Glomerular visceral epithelial cell (primary cell): ENCODE measurements around the gene SIK3.

Experiments
- DNase-seq: peaks from one replicate; pipeline ENCODE4 v3.0.0-alpha.2; 2016; ENCODE audit errors: extremely low spot score

SIK3 gene

DNA sequence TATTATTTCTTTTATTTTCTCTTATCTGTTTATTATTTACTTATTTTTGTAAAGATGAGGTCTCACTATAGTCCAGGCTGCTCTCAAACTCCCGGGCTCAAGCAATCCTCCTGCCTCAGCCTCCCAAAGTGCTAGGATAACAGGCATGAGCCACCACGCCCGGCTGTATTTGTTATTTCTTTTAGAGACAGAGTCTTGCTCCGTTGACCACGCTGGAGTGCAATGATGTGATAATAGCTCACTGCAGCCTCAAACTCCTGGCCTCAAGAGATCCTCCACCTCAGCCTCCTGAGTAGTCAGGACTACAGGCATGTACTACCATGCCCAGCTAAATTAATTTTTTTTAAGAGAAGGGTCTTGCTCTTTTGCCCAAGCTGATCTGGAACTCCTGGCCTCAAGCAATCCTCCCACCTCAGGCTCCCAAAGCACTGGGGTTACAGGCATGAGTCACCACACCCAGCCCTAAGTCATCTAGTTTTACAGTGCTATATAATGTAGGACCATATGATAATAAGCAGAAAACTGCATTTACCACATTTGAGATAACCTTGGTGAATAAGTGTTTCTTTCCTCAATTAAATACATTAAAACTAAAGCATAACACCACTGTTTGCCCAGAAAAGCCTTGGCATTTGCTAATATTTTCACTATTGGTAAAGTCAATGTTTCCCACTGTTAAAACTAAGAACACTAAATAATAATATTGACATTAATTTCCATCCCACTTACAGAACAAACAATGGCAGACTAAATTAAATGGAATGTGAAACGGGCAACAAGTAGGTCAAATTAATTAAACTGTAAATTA, 127.5 kb downstream of the SIK3 start:
- no peak for DNase-seq

DNA sequence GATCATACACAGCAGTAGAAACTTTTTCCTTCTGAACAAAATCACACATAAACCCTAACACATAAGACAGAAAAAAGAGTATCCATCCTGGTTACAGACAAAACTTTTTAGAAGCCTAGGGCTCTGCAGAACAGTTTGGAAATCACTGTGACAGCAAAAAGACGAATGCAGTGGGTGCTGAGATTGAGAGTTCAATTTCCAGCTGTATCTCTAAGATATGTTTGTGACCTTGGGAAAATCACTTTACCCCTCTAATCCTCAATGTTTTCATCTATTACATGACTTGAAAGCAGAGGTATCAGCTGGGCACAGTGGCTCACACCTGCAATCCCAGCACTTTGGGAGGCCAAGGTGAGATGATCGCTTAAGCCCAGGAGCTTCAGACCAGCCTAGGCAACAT, 128.5 kb downstream of the SIK3 start:
- DNase-seq: no peak

DNA sequence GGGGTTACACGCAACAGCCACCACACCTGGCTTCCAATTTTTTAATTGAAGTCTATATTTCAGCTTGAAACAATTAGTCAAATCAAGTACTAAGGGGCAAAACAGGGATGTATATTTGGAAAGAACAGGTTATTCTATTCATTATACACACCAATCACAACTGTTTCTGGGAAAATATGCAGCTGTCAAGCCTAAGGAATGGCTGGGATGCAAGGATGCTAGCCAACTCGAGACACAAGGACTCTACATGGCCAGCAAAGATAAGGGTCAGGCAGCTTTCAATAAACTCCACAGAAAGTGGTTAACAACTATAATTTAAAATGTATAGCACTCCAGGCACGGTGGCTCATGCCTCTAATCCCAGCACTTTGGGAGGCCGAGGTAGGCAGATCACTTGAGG, 134.0 kb downstream of the SIK3 start:
- DNase-seq: no peak

DNA sequence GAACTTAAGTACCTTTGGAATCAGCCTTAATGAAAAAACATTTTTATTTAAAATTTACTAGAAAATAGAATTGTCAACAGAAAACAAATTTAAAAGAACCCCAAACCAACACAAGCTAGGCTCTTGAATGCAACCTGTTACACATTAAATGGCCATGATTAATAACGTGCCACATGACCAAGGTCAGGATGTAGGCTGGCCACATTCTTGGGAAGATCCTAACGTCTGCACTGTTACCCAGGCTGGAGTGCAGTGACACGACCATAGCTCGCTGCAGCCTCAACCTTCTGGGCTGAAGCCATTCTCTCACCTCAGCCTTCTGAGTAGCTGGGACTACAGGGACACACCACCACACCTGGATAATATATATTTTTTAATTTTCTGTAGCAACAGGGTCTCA, 134.4 kb downstream of the SIK3 start:
- peak; percentile 23 for DNase-seq

DNA sequence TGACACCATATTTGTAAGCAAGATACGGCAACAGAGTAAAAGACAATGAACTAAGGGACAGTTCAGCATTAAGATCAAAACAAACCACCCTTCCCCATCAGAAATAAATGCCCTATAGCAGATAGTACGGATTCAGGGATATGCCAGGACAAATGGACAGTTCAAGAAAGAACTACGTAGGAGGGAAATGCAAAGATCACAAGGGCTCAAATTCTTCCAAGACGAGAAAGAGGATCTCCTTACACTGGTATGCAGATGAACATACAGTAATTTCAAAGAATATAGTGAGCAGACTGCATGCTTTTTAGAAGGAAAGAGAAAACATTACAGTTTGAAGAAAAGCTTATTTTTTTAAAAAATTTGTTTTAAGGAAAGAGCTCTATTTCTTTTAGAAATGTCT, 136.1 kb downstream of the SIK3 start:
- no peak for DNase-seq

DNA sequence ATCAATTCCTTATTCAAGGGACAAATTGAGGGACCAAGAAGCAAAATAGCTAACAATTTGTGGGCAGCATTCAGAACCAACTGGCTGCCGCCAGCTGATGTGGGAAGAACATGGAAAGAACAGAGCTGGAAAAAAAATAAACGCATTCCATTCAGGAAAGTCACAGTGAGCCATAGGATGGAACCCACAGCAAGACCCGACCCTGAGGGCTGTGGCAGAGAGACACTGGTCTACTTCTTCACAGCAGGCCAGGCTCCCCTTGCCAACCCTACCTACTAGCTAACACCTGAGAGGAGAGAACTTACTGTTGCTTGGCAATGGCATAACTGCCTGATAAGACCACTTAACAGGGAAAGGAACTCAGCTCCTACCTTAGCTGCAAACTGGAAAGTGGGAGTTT, 137.3 kb downstream of the SIK3 start:
- peak; percentile 71 for DNase-seq

DNA sequence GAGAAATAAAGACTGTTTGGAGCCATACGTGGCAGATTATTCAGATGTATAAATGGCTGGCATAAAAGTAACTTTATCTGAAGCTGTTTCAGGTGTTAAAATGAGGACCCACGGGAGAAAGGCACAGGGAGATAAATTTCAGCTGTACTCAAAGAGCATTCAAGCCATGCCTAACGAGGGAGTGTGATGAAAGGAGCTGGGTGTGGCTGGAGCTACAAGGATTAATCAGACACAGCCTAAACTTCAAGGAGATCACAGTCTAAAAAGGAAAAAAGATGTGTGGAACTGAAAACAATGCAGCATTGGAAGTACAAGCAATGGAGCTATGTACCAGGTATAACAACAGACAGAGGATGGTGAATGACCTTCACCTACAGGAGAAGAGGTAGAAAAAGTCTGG, 140.0 kb downstream of the SIK3 start:
- DNase-seq: no peak

DNA sequence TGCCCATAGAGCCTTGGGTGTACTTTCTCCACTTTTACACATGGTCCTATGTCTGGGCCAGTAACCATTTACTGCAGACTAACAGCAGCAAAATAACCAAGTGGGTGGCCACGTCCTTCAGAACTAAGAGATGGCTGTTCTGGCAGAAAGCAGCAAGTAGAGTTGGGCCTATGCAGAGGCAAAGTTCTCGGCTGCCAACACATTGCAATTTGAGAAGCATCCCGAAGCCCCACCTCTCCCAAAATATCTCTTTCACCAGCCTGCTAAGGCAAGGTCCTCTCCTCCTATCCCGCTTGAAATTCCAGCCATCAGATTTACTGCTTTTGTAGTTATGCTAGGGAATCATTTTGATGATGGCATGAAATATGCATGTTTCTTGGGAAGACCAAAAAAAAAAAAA, 142.3 kb downstream of the SIK3 start:
- no peak for DNase-seq

DNA sequence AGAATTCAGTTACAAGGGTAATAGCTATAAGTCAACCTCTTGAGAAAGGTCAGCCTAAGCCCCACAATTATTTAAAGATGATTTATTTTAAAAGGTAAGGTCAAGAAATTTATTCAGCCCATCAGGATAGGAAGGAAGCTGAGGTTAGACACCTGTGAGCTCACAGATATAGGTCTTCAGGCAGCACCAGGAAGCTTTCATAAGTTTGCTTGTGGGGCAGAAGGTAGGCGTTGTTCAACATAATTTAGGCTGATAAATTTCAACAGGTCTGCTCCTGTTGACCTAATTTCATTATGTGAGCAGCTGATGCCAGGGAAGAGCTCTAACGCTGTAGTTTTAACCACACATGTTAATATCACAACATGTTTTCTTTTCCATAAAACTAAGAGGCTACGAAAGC, 142.7 kb downstream of the SIK3 start:
- no peak for DNase-seq

DNA sequence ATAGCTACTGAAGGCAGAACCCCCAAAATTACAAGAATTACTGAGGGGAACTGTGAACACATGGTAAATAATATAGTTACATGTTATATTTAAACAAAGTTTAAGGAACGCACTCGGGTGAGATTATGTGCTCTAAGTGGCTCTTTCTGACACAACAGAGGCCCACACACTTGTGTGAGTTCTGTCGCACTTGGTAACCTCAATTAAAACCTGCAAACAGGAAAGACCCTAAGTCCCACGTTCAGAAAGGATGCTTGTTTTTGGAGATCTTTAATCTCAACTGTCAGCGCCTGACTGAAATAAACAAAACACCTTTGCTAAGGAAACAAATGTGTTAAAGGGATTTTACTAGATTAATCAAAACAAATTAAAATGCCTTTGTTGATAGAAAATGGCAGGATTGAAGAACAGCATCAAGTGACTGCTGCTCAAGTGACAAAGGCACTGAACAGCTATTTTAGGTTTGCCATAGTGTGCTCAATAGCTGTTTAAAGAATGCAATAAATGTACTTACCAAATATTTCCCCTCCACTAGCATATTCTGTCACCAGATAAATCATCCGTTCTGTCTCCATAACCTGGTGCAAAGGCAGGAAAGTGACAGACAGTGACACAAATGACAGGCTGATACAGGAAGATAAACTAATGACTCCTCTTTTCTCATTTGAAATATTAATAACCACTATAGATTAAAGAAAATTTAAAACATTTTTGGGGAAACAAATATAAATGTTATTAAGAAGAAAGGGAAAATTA, 144.5 kb downstream of the SIK3 start:
- no peak for DNase-seq

DNA sequence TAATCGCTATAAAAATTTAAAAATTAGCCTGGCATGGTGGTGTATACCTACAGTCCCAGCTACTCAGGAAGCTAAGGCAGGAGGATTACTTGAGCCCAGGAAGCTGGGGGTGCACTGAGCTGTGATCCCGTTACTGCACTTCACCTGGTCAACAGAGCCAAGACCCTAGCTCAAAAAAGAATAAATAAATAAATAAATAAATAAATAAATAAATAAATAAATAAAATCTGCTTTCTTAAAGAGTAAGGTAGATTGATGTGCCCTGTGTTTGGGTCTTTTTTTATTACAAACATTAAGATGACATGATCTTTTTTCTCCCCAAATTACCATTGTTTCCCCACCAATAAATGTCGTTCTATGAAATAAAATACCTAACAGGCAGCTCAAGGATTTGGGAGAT, 146.5 kb downstream of the SIK3 start:
- no peak for DNase-seq

DNA sequence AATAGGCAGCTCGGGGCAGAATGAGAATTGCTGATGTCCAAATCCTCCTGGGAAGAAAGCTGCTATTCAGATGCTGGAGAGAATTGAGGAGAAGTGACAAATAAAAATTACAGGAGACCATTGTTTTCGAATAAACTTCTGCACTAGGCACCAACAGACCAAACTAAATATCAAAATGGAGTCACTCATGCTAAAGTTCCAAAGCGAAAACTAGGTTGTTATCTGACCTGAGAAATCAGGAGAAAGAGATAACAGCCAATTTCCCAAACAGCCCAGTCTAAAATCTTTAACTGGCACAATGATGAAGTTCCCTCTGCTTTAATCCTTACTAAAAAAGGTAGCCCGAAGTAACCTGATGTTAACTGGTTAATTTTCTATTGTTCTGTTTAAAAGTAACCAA, 148.0 kb downstream of the SIK3 start:
- DNase-seq: no peak

DNA sequence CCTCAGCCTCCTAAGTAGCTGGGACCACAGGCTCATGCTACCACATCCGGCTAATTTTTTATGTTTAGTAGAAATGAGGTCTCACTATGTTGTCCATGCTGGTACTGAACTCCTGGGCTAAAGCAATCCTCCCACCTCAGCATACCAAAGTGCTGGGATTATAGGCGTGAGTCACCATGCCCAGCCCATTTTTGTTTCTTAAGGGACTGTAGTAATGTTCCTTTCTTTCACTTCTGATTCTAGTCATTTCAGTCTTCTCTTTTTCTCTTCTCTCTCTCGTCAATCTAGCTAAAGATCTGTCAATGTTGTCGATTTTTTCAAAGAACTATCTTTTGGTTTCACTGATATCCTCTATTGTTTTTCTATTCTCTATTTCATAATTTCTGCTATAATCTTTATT, 149.8 kb downstream of the SIK3 start:
- peak; percentile 38 for DNase-seq

DNA sequence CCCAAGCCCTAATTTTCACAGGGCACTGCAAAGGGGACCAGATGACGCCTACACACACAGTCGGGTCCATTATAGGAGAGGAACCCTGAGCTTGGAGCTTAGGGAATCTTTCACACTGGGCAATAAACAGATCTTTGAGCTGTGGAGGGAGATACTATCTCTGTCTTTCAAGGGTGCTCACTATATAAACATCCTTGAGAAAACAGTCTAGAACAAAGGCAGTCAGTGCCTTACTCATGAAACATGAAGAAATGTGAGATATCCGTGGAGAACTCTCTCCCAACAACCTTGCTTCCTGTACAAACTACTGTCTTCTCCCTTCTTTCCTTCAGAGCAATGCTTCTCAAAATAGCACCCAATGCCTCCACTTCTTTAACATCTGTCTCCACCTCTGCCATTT, 151.8 kb downstream of the SIK3 start:
- DNase-seq: no peak

DNA sequence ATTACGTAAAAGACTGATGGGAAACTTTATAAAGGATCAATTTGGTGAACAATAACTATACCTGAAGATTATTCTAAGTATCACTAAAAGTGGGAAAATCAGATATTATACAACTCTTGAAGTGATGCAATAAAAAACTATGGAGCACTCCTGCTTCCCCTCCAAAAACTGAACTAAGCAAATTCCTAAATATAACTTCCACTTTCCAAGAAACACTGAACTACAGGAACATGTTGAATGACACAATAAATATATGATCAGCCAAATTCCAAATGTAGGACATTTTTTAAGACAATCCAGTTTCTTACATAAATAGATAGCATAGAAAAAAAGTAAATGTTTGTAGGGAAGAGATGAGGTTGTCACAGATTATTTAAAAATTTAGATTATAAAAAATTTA, 158.7 kb downstream of the SIK3 start:
- no peak for DNase-seq

DNA sequence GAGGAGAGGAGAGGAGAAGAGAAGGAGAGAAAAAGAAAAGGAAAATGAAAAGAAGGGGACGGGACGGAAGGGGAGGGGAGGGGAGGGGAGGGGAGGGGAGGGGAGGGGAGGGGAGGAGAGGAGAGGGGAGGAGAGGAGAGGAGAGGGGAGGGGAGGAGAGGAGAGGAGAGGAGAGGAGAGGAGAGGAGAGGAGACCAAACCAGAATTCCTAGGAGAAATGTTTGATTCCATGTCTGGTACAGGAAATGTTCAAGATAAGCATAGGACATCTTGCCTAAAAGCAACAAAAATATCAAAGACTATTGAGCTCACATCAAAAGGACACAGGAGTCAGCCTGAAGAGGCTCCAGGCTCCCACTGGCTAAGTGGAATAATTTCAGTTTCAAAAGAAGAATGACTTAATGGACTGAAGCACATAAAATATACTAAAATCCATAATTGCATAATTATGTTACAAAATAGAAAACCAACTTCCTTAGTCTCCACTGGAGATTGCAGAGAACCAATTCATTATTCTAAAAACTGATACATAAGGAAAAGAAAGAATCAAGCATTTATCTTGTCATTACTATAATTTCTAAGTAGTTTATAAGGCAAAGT, 159.7 kb downstream of the SIK3 start:
- DNase-seq: no peak

DNA sequence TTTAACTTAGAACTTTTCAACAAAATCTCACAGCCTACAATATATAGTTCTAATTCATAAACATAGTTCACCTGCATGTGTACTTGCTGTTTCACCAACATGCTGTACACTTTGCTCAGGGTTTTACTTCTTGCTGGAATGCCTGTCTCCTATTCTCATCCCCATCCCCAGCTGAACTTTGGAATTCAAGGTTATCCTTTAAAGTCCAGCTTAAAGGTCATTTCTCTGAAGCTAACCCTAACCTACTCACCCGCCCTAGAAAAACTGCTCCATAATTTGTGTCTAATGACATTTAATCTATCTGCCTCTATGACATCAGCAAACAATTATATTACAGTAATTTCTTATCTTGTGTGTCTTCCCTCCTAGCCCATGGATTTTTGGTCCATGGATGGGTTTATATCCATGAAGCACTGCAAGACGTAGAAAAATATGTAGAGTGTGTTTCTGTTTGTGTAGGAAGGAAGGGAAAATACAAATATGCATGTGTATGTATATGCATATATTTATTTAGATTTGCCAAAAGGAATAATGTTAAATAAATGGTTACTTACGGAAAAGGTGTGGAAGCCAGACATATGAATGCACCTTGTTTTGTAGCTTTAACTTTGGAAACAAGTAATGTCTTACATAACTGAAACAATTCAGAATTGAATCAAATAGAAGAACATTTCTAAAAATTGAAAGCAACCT, 161.3 kb downstream of the SIK3 start:
- no peak for DNase-seq

DNA sequence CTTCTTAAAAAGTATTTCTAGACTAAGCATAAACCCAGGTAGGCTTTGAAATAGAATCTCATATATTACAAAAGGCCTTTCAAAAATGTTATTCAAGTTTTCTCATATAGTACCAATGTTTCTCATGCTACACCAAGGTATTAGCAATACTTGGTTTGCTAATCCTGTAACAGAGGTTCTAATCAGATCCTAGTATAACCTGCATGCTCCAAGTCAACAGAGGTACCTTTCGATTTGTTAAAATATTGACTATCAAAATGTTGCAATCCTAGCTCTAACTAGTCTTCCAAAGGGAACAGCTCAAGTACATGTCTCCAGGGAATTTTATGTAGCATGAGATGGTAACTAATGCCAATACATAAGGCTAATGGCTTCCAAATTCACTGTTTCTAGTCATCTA, 162.7 kb downstream of the SIK3 start:
- no peak for DNase-seq

DNA sequence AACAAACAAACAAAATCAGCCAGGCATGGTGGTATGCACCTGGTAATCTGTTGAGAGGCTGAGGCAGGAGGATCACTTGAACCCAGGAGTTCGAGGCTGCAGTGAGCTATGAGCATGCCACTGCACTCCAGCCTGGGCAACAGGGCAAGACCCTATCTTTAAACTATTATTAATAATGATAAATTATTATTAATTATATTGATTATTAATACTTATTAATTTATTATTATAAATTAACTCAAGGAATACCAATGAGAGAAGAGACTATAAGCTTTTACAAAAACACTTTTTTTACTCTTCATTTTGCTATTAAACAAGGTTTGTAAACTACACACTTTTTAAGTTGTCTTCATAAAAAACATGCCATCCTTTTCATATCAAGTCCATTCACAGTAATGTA, 163.1 kb downstream of the SIK3 start:
- no peak for DNase-seq

DNA sequence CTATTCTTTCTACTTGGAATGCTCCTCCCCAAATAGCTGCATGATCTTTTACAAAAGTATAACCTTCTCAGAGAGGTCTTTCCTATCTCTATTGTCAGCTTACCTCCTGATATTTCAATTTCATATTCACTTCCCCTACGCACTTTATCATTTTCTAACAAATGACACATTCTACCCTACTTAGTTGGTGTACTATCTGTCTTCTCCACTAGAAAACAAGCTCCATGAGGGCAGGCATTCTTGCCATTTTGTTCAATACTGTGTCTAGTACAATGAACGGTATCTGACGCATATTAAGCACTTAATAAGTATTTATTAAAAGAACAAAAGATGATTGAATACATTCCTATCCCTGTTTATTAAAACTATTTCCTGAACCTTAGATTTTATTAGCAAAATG, 164.3 kb downstream of the SIK3 start:
- no peak for DNase-seq

DNA sequence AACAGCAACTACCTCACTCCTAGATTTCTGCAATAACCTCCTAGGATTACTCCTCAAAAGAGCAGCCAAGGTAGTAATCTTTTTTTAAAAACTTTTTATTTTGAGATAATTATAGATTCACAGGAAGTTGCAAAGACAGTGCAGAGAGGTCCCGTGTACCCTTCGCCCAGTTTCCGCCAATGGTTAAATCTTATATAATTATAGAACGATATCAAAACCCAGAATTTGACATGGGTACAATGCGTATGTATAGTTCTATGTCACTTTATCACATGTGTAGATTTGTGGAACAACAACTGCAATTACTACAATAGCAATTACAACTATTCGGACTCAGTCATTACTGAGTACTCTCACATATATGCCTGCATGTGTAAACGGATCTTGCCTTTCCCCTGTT, 166.0 kb downstream of the SIK3 start:
- DNase-seq: no peak

DNA sequence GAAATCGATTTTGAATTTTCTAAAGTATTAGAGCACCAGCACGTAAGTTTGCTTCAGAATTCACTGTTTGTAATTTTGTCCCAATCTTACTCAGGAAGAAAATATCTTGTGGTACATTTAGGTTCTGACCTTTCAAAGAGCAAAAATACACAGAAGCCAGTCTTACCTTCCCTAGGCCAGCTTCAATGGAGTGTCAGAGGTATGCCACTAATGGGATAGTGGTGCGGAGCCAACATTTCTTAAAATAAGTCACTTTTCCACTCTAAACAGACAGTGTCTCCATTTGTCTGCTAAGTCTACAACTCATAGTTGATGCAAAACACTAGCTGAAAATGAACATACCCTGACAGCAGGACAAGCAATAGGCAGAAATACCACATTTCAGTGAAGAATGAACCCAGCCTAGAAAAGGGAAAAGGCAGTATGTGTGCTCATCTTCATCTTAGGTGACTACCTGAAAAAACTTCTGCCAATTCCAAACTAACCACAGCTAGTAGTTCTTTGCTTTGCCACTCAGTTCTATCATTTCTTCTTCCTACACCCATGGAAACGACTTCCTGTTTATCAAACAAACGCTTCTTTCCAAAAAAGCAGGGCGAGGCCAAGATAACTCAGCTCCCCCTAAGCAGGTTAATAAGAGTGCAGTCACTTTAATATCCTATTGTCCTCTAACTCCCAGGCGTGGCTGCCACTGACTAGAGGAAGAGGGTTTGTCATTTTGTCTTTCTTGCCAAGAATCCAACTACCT, 166.8 kb downstream of the SIK3 start:
- DNase-seq: no peak
